Measurements from ENCODE around the gene SUN5. TPM values are rescaled to one million over a fixed set of nuclear protein-coding genes. Genes with fewer than 3 reads are reported as not detected.

Gene SUN5
- total RNA-seq, 1 donor from 2014 or later, result not detected

DNA sequence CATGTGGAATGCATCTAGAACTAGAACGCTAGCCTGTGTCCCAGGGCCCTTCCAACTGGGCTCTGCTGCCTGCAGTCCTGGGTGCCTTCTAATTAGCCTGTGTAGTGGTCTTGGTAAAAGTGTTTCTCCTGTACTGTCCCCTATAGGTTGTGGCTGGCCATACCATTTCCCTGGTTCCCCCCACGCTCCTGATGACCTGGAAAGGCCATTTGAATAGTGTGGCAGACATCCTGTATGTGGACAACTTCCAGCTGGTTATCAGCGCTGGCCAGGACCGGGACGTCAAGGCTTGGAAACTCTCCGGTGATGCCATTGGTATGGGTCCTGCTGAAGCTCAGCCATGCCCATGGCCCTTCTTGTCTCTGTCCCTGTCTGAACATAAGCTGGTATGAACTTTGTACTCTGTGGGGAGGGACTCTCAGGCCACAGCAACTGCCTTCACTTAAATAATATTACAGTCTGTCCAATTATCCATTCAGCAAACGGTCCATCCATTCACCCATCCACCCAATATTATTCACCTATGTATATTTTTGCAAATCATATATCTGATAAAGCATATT lies 60.7 kb downstream of the SUN5 start:
- DNase-seq (ENCODE audit: low spot score in 2 of 2), result no peak
- FAIRE-seq, result no peak

DNA sequence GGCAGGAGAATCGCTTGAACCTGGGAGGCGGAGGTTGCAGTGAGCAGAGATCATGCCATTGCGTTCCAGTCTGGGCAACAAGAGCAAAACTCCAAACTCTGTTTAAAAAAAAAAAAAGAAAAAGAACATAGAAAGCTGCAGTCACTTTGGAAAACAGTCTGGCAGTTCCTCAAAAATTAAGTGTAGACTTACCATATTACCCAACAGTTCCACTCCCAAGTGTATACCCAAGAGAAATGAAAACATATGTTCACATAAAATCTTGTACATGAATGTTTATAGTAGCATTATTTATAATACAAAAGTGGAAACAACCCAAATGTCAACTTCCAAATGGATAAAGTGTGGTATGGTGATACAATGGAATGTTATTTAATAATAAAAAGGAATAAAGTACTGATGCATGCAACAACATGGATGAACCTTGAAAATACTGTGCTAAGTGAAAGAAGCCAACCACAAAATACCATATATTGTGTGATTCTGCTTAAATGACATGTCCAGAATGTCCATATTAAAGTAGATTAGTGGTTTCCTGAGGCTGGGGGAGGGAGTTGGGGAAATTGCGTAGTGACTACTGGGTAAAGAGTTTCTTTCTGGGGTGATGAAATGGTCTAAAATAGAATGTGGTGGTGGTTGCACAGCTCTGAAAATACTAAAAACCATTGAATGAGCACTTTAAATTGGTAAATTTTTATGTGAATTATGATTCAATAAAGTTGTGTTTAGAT lies 62.9 kb downstream of the SUN5 start:
- no peak for FAIRE-seq
- DNase-seq (ENCODE audit: low spot score in 2 of 2), result no peak

GRCh38 chr20:32934580-32934979 lies 69.7 kb downstream of the SUN5 start:
- no peak for FAIRE-seq

More at GRCh38 chr20:32934580-32934979, 69.7 kb downstream of the SUN5 start:
- no peak for DNase-seq (ENCODE audit: low spot score in 2 of 2)

Other genes with a start within 250 kb of the SUN5 start
- 6.5 TPM for gene DNMT3B, start 242.0 kb downstream of the SUN5 start, total RNA-seq
- gene MAPRE1, start 184.5 kb downstream of the SUN5 start, total RNA-seq, result 103 TPM
- not detected for gene EFCAB8, start 145.5 kb downstream of the SUN5 start, total RNA-seq
- not detected for gene BPIFB2, start 3.3 kb upstream of the SUN5 start, total RNA-seq
- not detected for gene BPIFB6, start 27.2 kb upstream of the SUN5 start, total RNA-seq
- not detected for gene BPIFB3, start 49.5 kb upstream of the SUN5 start, total RNA-seq
- gene BPIFB4, start 75.2 kb upstream of the SUN5 start, total RNA-seq, result not detected
- gene BPIFA2, start 163.7 kb upstream of the SUN5 start, total RNA-seq, result not detected
- not detected for gene BPIFA3, start 212.9 kb upstream of the SUN5 start, total RNA-seq
- not detected for gene BPIFA1, start 231.6 kb upstream of the SUN5 start, total RNA-seq

All from frontal cortex (tissue), 4 donors.